ENCODE data around the gene ESYT1. TPM values are rescaled to one million over a fixed set of nuclear protein-coding genes. Genes with fewer than 3 reads are reported as not detected.

The ESYT1 gene
- total and polyA plus RNA-seq, 9 of the 15 experiments (the other 6 are each of a cell fraction or from before 2014, with no cell fraction given), result 132 to 420 (median 164) TPM

GRCh38 chr12:56189918-56190694 lies 62.0 kb downstream of the ESYT1 start (continued):
- TF ChIP-seq ZEB2 (IDR thresholded peaks at IDR 0.05) (no peak; the same call in none of the 2 replicates), SNRNP70 (optimal IDR thresholded peaks at IDR 0.05; ENCODE audit: low read depth, low read length) (no peak), FOSL1 (tag; conservative IDR thresholded peaks at IDR 0.05) (peak; percentile 45), HIVEP1 (CRISPR knock-in tag; IDR thresholded peaks at IDR 0.05) (no peak), ZNF507 (tag; conservative IDR thresholded peaks at IDR 0.05) (no peak), CHD2 (IDR thresholded peaks at IDR 0.05; ENCODE audit: low read depth, low read length) (peak; percentile 62), CREB1 (IDR thresholded peaks at IDR 0.05) (peak; percentile 30; the same call in 1 of the 2 replicates), CREB1 (CRISPR knock-in tag; IDR thresholded peaks at IDR 0.05) (peak; percentile 58), VEZF1 (CRISPR knock-in tag; IDR thresholded peaks at IDR 0.05) (peak; percentile 31), POLR2B (IDR thresholded peaks at IDR 0.05; ENCODE audit: low read depth, partially characterized antibody) (peak; percentile 56), FOXK2 (conservative IDR thresholded peaks at IDR 0.05 in 1 of 2, IDR thresholded peaks at IDR 0.05 in 1 of 2; ENCODE audit: low read depth in 2 of 2) (peak in 1 of 2 experiments; percentile 49; a peak in 1 of 4 replicates), THRA (IDR thresholded peaks at IDR 0.05) (no peak), PTRF (tag; IDR thresholded peaks at IDR 0.05) (no peak), BDP1 (IDR thresholded peaks at IDR 0.05; ENCODE audit: insufficient read depth, insufficient read length) (peak; percentile 83), MTA1 (IDR thresholded peaks at IDR 0.05; ENCODE audit: borderline replicate concordance) (peak; percentile 17; the same call in 1 of the 2 replicates), USF2 (CRISPR knock-in tag; IDR thresholded peaks at IDR 0.05) (no peak), PURB (CRISPR knock-in tag; IDR thresholded peaks at IDR 0.05; ENCODE audit: low read depth) (no peak), SMC3 (conservative IDR thresholded peaks at IDR 0.05; ENCODE audit: insufficient read depth, low read depth, low read length) (0 out of 2 replicates have a peak, but pooled peaks have one; percentile 12), ATF6 (CRISPR knock-in tag; IDR thresholded peaks at IDR 0.05) (no peak), XRCC5 (IDR thresholded peaks at IDR 0.05; ENCODE audit: low read depth, low read length) (no peak), GTF2F1 (IDR thresholded peaks at IDR 0.05; ENCODE audit: low read depth, low read length) (0 out of 2 replicates have a peak, but pooled peaks have one; percentile 61), ARID1B (IDR thresholded peaks at IDR 0.05) (no peak; the same call in 1 of the 2 replicates), MEF2A (IDR thresholded peaks at IDR 0.05; ENCODE audit: control insufficient read depth, low read depth, low read length) (0 out of 2 replicates have a peak, but pooled peaks have one; percentile 7), BACH1 (tag; IDR thresholded peaks at IDR 0.05) (no peak)

Data from K562 (cell line).